HG03108 (cell line): Measurements from ENCODE around the gene ZNF28.
"Not testable (repeated sequence)": the region's sequence is repeated elsewhere in the genome, so short reads cannot be mapped to it uniquely, and the experiment has no call there.

ENCODE experiments used
- ATAC-seq: cut with Tn5 transposase; IDR thresholded peaks from one replicate; pipeline ENCODE4 v1.9.1; 2021; ENCODE audit warnings: moderate library complexity; ENCODE audit not compliant: unreplicated experiment

ZNF28 gene

DNA sequence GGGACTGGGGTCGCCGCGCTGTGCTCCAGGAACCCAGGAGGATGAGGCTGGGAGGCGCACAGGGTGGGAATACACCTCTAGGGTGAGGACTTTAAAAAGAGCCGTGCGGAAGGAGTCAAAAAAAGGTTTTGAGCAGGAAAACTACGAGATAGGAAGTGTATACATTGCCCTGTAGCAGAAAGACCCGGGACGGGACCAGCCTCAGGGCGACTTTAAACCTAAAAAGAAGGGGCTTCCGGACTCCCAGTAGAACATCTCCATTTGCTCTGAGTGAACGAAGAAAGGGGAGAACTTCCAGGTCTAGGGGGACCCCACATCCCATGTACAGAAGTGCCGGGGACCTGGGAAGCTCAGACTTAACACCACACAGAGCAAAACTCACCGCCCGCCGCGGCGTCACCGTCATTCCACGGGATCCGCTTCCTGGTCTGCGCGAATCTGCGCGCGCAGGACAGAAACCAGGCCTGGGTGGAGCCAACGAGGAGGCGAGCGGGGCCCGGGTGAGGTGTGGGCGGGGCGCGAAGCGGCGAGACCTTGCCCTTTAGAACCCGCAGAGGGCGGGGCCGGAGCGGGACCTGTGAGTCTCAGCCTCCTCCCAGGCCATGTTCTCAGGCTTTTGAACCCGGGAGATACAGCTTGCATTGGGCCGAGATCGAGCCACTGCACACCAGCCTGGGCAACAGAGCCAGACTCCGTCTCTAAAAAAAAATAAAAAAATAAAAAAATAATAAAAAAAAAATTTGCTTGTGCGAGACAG is at the start of gene ZNF28:
Gene ZNF28 (minus strand): TSS at position 430 of the 757 bp plus-strand sequence. CDS start 3,675 bp downstream, outside the sequence.
- peak; percentile 97 for ATAC-seq

DNA sequence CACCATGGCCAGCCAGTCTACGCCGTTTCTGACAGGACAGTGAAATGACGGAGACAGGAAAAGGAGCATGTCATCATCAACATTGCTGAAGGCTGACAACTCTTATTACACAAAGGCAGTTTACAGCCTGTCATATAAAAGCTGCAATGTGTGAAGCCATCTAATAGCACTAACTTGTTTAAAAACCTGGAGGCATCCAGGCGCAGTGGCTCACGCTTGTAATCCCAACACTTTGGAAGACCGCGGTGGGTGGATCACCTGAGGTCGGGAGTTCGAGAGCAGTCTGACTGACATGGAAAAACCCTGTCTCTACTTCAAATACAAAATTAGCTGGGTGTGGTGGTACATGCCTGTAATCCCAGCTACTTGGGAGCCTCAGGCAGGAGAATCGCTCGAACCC is 46.6 kb upstream of the ZNF28 start:
- ATAC-seq, result not testable (repeated sequence)

DNA sequence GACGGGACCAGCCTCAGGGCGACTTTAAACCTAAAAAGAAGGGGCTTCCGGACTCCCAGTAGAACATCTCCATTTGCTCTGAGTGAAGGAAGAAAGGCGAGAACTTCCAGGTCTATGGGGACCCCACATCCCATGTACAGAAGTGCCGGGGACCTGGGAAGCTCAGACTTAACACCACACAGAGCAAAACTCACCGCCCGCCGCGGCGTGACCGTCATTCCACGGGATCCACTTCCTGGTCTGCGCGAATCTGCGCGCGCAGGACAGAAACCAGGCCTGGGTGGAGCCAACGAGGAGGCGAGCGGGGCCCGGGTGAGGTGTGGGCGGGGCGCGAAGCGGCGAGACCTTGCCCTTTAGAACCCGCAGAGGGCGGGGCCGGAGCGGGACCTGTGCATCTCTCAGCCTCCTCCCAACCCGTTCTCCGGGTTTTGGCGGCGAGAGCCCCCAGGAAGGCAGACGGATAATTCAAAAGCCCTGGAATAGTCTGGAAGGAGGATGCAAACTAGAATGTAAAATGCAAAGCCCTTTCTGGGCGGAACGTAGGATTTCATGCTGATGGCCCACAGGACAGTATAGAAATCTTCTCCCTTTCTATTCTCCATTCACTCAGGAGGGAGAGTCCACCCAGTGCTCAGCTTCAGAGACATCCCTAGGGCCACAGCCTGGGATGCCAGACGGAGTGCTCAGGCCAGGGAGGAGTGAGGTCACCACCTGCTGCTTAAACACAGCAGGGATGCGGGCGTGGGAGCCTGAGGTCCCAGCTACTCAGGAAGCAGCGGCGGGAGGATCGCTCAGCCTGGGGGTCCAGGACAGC is 36.2 kb upstream of the ZNF28 start, which contains the start of gene ZNF468:
Gene ZNF468 (minus strand): TSS at position 242 of the 814 bp plus-strand sequence. CDS start 3,347 bp downstream, outside the sequence.
- ATAC-seq, result peak; percentile 97

DNA sequence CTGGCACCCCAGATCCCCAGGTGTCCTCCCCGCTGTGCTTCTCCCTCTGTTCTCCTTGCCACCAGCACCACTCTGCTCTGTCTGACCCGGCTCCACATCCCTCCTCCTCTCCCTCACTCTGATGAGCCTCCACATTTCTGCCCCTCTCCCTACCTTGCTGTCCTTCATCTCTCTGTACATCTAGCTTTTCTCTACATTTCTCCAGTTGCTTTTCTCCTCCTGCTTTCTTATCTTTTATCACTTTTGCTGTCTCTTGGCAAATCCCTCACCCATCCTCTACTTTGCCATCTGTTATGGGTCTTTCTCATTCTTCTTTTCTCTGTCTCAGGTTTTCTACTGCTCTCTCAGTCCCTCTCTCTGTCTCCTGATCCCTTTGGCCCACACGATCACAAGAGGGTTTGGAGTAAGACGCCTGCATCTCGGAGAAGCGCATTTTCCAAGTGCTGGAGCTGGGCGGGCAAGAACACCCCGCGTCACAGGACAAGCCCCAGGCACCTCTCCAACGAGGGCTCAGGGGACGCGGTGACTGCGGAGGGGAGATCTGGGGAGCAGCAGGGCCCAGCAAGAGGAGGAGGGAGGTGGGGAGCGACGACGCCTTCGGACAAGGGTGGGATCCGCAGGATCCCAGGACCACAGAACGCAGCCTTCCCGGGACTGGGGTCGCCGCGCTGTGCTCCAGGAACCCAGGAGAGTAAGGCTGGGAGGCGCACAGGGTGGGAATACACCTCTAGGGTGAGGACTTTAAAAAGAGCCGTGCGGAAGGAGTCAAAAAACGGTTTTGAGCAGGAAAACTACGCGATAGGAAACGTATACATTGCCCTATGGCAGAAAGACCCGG is 35.3 kb upstream of the ZNF28 start:
- ATAC-seq, result peak; percentile 5

DNA sequence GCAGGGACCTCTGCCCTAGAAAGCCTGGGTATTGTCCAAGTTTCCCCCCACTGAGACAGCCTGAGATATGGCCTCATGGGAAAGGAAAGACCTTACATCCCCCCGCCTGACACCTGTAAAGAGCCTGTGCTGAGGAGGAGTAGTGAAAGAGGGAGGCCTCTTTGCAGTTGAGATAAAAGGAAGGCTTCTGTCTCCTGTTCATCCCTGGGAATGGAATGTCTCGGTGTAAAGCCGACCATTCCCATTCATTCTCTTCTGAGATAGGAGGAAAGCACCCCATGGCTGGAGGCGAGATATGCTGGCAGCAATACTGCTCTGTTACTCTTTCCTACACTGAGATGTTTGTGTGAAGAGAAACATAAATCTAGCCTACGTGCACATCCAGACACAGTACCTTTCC is 25.9 kb upstream of the ZNF28 start:
- not testable (repeated sequence) for ATAC-seq

DNA sequence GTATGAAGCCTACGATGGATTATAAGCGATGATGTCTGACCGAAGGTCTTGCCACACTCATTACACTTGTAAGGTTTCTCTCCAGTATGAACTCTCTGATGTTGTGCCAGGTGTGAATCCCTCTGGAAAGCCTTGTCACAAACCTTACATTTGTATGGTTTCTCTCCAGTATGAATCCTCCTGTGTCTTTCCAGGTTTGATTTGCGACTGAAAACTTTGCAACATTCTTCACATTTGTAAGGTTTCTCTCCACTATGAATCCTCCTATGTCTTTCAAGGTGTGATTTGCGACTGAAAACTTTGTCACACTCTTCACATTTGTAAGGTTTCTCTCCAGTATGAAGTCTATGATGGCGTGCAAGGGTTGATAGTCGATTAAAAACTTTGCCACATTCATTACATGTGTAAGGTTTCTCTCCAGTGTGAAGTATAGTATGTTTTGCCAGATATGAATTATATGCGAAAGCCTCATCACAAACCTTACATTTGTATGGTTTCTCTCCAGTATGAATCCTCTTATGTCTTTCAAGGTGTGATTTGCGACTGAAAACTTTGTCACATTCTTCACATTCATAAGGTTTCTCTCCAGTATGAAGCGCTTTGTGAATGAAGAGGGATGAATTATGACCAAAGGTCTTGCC is 19.5 kb upstream of the ZNF28 start:
- ATAC-seq, result not testable (repeated sequence)

DNA sequence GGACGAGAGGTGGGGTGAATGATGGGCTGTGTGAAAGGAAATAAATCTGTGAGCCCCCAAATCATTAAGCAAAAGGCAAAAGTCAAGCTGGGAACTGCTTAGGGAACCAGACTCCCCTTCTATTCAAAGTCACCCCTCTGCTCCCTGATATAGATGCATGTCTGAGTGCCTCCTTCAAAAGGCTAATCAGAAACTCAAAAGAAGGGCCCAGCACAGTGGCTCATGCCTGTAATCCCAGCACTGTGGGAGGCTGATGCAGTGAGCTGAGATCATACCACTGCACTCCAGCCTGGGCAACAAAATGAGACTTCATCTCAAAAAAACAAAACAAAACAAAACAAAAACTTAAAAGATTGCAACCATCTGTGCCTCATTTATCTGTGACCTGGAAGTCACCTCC is 12.9 kb upstream of the ZNF28 start:
- not testable (repeated sequence) for ATAC-seq

DNA sequence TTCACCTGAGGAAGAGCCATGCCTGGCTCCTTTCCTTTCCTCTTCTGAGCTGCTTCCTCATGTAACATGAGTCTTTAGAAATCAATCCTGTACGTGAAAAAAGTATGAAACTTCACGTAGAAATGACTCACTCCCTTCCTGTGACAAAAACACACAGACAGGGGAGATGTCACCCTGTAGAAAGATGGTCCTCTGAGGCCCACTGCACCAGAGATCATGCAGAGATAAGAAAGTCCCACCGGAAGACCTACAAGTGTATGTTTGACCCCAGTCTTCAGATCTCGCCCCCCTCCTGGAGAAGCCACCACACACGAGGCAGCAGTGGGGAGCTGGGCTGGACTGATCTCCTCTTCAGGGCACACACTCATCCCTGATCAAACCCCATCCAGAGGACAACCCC is 12.1 kb upstream of the ZNF28 start:
- ATAC-seq, result not testable (repeated sequence)

DNA sequence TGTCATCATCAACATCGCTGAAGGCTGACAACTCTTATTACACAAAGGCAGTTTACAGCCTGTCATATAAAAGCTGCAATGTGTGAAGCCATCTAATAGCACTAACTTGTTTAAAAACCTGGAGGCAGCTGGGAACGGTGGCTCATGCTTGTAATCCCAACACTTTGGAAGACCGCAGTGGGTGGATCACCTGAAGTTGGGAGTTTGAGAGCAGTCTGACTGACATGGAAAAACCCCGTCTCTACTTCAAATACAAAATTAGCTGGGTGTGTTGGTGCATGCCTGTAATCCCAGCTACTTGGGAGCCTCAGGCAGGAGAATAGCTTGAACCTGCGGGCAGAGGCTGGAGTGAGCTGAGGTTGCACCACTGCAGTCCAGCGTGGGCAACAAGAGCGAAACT is 8.4 kb upstream of the ZNF28 start:
- ATAC-seq, result not testable (repeated sequence)

DNA sequence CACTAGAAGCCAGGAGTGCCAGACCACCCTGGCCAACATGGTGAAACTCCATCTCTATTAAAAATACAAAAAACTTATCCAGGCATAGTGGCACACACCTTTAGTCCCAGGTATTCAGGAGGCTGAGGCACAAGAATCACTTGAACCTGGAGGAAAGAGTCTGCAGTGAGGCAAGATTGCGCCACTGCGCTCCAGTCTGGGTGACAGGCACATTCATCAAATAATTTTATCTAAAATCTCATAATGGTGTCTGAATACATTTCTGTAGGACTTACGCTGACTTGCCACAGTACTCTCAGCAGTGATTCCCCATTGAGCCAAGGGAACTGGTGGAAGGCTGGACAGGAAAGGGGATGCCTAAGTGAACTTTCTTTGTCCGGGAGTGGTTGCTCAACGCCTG is 4.3 kb upstream of the ZNF28 start:
- ATAC-seq, result no peak

DNA sequence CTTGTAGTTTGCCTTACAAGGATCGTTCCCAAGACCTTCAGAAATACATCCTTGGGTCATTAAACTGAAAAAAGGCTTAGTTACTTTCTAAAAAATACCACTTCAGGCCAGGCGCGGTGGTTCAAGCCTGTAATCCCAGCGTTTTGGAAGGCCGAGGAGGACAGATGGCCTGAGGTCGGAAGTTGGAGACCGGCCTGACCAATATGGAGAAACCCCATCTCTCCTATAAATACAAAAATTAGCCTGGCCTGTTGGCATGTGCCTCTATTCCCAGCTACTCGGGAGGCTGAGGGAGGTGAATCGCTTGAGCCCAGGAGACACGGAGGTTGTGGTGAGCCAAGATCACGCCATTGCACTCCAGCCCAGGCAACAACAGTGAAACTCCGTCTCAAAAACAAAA is 2.2 kb upstream of the ZNF28 start:
- no peak for ATAC-seq

DNA sequence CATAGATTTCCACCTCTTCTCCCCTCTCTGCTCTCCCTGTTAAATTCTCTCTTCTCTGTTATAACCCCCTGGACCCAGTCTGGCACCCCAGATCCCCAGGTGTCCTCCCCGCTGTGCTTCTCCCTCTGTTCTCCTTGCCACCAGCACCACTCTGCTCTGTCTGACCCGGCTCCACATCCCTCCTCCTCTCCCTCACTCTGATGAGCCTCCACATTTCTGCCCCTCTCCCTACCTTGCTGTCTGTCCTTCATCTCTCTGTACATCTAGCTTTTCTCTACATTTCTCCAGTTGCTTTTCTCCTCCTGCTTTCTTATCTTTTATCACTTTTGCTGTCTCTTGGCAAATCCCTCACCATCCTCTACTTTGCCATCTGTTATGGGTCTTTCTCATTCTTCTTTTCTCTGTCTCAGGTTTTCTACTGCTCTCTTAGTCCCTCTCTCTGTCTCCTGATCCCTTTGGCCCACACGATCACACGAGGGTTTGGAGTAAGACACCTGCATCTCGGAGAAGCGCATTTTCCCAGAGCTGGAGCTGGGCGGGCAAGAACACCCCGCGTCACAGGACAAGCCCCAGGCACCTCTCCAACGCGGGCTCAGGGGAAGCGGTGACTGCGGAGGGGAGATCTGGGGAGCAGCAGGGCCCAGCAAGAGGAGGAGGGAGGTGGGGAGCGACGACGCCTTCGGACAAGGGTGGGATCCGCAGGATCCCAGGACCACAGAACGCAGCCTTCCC is 795 bp downstream of the ZNF28 start:
- peak; percentile 29 for ATAC-seq

DNA sequence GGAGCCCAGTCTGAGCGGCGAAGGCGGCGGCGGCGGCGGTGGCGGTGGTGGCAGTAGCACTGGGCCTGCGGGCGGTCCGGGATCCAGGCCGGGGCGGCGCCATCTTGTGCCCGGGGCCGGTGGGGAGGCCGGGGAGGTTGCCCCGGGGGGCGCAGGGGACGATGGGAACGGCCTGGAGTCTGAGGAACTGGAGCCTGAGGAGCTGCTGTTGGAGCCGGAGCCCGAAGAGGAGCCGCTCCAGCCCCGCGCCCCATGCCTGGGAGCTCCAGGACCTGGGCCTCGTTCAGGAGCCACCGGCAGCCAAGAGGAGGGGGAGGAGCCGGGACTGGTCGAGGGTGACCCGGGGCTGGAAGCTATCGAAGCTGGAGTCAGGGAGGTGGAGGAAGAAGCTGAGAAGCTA is 11.6 kb downstream of the ZNF28 start:
- no peak for ATAC-seq

DNA sequence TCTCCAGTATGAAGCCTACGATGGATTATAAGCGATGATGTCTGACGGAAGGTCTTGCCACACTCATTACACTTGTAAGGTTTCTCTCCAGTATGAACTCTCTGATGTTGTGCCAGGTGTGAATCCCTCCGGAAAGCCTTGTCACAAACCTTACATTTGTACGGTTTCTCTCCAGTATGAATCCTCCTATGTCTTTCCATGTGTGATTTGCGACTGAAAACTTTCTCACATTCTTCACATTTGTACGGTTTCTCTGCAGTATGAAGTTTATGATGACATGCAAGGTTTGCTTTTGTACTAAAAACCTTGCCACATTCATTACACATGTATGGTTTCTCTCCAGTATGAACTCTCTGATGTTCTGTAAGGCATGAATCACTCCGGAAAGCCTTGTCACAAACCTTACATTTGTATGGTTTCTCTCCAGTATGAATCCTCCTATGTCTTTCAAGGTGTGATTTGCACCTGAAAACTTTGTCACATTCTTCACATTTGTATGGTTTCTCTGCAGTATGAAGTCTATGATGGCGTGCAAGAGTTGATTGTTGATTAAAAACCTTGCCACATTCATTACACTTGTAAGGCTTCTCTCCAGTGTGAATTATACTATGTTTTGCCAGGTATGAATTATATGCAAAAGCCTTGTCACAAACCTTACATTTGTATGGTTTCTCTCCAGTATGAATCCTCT is 21.3 kb downstream of the ZNF28 start:
- not testable (repeated sequence) for ATAC-seq

DNA sequence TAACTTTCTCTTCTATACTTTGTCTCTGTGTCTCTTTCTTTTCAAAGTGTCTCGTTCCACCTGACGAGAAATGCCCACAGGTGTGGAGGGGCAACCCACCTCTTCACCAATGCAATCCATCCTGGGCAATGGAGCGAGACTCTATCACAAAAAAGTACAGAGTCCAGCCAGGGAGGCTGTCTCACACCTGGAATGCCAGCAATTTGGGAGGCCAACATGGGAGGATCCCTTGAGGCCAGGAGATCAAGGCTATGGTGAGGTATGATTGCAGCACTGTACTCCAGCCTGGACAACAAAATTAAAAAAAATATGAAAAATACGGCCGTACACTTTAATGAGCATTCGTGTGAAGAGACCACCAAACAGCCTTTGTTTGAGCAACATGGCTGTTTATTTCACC is 32.0 kb downstream of the ZNF28 start:
- ATAC-seq, result no peak

DNA sequence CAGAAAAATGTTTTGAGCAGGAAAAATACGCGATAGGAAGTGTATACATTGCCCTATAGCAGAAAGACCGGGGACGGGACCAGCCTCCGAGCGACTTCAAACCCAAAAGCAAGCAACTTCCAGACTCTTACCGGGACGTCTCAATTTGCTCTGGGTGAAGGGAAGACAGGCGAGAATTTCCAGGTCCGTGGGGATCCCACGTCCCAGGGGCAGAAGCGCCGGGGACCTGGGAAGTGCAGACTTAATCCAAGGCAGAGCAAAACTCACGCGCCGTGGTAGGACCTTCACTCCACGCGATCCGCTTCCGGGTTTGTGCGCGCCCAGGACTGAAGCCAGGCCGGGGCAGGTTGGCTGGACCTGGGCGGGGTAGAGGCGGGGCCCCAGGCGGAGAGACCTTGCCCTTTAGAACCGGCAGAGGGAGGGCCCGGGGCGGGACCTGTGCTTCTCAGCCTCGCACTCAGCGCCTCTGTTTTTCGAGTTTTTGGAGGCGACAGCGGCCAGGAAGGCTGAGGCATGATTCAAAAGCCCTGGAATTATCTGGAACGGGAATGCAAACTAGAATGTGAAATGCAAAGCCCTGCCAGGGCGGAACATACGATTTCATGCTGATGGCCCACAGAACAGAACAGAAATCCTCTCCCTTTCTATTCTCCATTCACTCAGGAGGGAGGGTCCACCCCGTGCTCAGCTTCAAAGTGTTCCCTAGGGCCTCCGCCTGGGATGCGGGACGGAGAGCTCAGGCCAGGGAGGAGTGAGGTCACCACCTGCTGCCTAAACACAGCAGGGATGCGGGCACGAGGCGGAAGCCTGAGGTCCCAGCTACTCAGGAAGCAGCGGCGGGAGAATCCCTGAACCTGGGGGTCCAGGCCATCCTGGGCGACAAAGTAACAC is 34.7 kb downstream of the ZNF28 start, which contains the start of gene ZNF600:
Gene ZNF600 (minus strand): TSS at position 328 of the 891 bp plus-strand sequence. CDS start 7,903 bp downstream, outside the sequence.
- ATAC-seq, result peak; percentile 96

DNA sequence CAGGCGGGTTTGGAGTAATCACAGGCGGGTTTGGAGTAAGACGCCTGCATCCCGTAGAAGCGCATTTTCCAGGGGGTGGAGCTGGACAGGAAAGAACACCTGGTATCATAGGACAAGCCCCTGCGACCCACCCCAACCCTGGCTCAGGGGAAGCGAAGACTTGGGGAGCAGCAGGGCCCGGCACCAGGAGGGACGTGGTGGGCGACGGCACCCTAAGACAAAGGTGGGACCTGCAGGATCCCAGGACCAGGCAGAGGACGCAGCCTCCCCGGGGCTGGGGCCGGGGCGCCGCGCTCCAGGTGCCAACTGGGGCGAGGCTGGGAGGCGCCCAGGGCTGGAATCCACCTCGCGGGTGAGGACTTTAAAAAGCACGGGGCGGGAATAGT is 35.4 kb downstream of the ZNF28 start:
- no peak for ATAC-seq

DNA sequence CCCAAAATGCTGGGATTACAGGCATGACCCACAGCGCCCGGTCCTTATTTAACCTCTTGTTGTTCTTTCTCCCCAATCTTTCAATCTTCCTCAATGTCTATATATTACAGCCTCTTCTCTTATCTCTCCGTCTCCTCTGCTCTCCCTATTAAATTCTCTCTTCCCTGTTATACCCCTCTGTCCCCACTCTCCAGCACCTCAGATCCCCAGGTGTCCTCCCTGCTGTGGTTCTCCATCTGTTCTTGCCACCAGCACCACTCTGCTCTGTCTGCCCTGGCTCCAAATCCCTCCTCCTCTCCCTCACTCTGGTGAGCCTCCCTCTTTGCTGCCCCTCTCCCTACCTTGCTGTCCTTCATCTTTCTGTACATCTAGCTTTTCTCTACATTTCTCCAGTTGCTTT is 35.9 kb downstream of the ZNF28 start:
- no peak for ATAC-seq
